ENCODE results near the gene RABL3. TPM values are rescaled to one million over a fixed set of nuclear protein-coding genes. Genes with fewer than 3 reads are reported as not detected.
"Not testable (repeated sequence)": the region's sequence is repeated elsewhere in the genome, so short reads cannot be mapped to it uniquely, and the experiment has no call there.

RABL3 gene
- total RNA-seq, 2 donors from 2014 or later: 29.7 to 32.0 TPM

DNA sequence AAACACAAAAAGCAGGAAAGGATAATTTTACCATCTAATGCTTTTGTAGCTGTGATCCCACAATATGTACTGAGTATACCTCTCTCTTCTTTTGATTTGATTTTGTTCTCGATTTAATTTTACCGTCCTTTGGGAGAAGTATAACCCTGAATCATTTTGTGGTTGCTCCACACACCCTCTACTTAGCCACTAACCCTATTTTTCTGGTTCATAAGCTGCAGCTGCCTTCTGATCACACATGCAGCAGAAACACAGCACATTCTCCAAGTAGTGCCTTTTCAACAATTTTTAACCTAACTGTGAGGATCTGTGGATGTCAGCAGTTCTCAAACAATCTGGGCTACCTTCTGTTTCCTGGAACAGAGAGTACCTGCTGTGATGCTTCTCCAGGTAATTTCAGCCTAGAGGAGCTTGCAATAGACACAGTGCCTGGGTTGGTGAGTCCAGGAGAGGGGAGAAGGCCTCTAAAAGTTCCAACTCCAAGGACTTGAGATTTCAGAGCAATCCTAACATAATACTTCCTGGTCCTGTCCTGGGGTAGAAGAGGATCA is 100.5 kb downstream of the RABL3 start:
- Histone ChIP-seq H3K27ac (no peak overlapping the region), H3K27me3 (replicated peaks; ENCODE audit: insufficient read depth) (no peaks in the 10 kb centered on the region), H3K4me1 (ENCODE audit: control insufficient read depth in 1 of 2, low read depth in 2 of 2) (no peaks in the 10 kb centered on the region), H3K36me3 (no peaks in the 10 kb centered on the region), H3K4me3 (no peak overlapping the region), H3K9me3 (no peaks in the 10 kb centered on the region)
- TF ChIP-seq, protein P1, sequence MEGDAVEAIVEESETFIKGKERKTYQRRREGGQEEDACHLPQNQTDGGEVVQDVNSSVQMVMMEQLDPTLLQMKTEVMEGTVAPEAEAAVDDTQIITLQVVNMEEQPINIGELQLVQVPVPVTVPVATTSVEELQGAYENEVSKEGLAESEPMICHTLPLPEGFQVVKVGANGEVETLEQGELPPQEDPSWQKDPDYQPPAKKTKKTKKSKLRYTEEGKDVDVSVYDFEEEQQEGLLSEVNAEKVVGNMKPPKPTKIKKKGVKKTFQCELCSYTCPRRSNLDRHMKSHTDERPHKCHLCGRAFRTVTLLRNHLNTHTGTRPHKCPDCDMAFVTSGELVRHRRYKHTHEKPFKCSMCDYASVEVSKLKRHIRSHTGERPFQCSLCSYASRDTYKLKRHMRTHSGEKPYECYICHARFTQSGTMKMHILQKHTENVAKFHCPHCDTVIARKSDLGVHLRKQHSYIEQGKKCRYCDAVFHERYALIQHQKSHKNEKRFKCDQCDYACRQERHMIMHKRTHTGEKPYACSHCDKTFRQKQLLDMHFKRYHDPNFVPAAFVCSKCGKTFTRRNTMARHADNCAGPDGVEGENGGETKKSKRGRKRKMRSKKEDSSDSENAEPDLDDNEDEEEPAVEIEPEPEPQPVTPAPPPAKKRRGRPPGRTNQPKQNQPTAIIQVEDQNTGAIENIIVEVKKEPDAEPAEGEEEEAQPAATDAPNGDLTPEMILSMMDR (IDR thresholded peaks at IDR 0.05): no peak
- no peak for ATAC-seq (ENCODE audit: insufficient number of reproducible peaks, low FRiP score, low read depth)
- no peak for DNase-seq (ENCODE audit: low spot score)

DNA sequence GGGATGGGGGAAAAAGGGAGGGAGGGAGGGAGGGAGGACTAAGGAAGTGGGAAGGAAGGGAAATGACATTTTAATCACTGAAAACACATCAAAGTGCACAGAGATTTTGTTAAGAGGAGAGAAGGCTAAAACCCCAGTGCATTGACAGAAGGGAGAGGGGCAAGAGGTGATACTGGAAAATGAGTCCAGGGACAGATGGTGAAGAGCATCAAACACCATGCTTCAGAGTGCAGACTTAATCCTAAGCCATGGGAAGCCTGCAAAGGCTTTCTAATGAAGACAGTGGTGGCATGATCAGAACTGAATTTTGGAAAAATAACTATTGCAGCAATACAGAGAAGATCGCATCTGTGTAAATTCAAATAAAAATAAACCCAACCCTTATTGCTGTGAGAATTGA is 102.1 kb downstream of the RABL3 start:
- H3K4me3 ChIP-seq: no peak overlapping the region
- TF ChIP-seq, protein P1 (IDR thresholded peaks at IDR 0.05): no peak
- DNase-seq (ENCODE audit: low spot score): no peak
- no peaks in the 10 kb centered on the region for H3K27me3 ChIP-seq (replicated peaks; ENCODE audit: insufficient read depth)
- no peaks in the 10 kb centered on the region for H3K9me3 ChIP-seq
- H3K36me3 ChIP-seq: no peaks in the 10 kb centered on the region
- ATAC-seq (ENCODE audit: insufficient number of reproducible peaks, low FRiP score, low read depth): no peak
- no peak overlapping the region for H3K27ac ChIP-seq
- H3K4me1 ChIP-seq (ENCODE audit: control insufficient read depth in 1 of 2, low read depth in 2 of 2): no peaks in the 10 kb centered on the region

DNA sequence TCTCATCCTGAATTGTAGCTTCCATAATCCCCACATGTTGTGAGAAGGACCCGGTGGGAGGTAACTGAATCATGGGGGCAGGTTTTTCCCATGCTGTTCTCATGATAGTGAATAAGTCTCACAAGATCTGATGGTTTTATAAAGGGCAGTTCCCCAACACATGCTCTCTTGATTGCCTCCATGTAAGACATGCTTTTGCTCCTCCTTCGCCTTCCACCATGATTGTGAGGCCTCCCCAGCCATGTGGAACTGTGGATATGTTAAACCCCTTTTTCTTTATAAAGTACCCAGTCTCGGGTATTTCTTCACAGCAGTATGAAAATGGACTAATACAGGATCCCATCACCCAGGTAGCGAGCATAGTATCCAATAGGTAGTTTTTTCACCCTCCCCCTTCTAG is 103.5 kb downstream of the RABL3 start:
- not testable (repeated sequence) for H3K27ac ChIP-seq; DNase-seq (ENCODE audit: low spot score); H3K9me3 ChIP-seq; H3K36me3 ChIP-seq; H3K4me3 ChIP-seq; H3K27me3 ChIP-seq (replicated peaks; ENCODE audit: insufficient read depth); ATAC-seq (ENCODE audit: insufficient number of reproducible peaks, low FRiP score, low read depth); H3K4me1 ChIP-seq (ENCODE audit: control insufficient read depth in 1 of 2, low read depth in 2 of 2)

DNA sequence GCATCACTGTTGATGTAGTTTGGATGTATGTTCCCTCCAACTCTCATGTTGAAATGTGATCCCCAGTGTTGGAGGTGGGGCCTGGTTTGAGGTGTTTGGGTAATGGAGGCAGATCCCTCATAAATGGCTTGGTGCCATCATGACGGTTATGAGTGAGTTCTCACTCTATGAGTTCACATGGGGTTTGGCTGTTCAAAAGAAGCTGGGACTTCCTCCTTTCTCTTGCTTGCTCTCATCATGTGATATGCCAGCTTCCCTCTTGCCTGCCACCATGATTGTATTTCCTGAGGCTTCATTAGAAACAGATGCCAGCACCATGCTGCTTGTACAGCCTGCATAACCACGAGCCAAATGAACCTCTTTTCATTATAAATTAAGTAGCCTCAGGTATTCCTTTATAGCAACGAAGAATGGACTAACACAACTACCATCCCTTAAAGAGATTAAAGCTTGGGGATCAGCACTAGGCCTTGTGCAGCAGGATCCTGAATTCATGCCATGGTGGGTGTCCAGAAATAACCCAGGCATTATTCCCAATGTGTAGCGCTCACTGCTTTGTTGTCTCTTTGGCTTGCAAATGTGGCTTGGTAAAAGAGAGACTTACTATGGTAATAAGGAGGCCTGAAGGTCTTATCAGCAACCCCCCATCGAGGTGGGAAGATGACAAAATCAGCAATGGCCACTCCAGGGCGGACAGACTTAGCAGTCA is 104.3 kb downstream of the RABL3 start:
- Histone ChIP-seq H3K9me3 (no peaks in the 10 kb centered on the region), H3K4me1 (ENCODE audit: control insufficient read depth in 1 of 2, low read depth in 2 of 2) (no peaks in the 10 kb centered on the region), H3K4me3 (no peak overlapping the region), H3K27me3 (replicated peaks; ENCODE audit: insufficient read depth) (no peaks in the 10 kb centered on the region), H3K27ac (no peak overlapping the region), H3K36me3 (no peaks in the 10 kb centered on the region)
- TF ChIP-seq, protein P1 (IDR thresholded peaks at IDR 0.05): no peak
- ATAC-seq (ENCODE audit: insufficient number of reproducible peaks, low FRiP score, low read depth) (no peak), DNase-seq (ENCODE audit: low spot score) (no peak)

DNA sequence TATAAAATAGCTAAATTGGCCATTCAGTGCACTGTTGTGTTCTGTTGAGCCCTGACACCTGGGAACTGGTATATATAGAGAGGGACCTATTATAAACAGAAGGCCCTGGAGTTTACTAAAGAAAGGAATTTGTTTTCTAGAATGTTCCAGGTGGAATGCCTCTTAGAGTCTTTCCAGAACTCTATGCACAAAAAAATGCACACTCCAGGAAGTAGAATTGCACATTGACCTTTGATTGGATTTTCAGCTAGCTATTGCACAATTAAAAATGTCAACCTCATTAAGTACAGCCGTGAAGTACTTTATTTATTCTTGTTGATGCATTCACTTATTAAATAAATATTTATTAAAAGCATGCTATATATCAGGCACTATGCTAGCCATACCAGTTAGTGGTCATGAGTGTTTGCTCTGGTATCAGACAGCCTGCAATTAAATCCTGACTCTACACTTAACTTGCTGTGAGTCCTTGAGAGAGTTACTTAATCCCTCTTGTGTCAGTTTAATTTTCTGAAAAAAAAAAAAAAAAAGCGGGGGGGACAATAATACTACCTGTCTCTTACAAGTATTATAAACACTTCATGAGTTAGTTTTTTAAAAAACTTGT is 105.4 kb downstream of the RABL3 start:
- Histone ChIP-seq H3K4me1 (ENCODE audit: control insufficient read depth in 1 of 2, low read depth in 2 of 2) (no peaks in the 10 kb centered on the region), H3K9me3 (no peaks in the 10 kb centered on the region), H3K27ac (no peak overlapping the region), H3K36me3 (no peaks in the 10 kb centered on the region), H3K4me3 (no peak overlapping the region), H3K27me3 (replicated peaks; ENCODE audit: insufficient read depth) (no peaks in the 10 kb centered on the region)
- TF ChIP-seq, protein P1 (IDR thresholded peaks at IDR 0.05): no peak
- ATAC-seq (ENCODE audit: insufficient number of reproducible peaks, low FRiP score, low read depth) (no peak), DNase-seq (ENCODE audit: low spot score) (no peak)

Other genes starting within 250 kb of the RABL3 start
- gene NDUFB4, start 146.2 kb downstream of the RABL3 start, total RNA-seq: 10 to 100 TPM; 23.5 to 62.3 TPM
- gene HGD, start 60.3 kb downstream of the RABL3 start, total RNA-seq: under 1 TPM in 1 of 2 donors, not detected in 1; 0.14 TPM
- gene GTF2E1, start 228 bp upstream of the RABL3 start, total RNA-seq: 1 to 10 TPM; 6.6 to 6.8 TPM
- under 1 TPM in 1 of 2 donors, not detected in 1; 0.07 TPM for gene STXBP5L, start 165.7 kb upstream of the RABL3 start, total RNA-seq